Medulla oblongata (tissue), 1 donor: Measurements from ENCODE around the gene TKTL1.
"Not testable (repeated sequence)": the region's sequence is repeated elsewhere in the genome, so short reads cannot be mapped to it uniquely, and the experiment has no call there.

Source experiments
- DNase-seq: peaks from one replicate; pipeline ENCODE4 v3.0.0-alpha.2; 2015; ENCODE audit errors: extremely low spot score

TKTL1 gene

DNA sequence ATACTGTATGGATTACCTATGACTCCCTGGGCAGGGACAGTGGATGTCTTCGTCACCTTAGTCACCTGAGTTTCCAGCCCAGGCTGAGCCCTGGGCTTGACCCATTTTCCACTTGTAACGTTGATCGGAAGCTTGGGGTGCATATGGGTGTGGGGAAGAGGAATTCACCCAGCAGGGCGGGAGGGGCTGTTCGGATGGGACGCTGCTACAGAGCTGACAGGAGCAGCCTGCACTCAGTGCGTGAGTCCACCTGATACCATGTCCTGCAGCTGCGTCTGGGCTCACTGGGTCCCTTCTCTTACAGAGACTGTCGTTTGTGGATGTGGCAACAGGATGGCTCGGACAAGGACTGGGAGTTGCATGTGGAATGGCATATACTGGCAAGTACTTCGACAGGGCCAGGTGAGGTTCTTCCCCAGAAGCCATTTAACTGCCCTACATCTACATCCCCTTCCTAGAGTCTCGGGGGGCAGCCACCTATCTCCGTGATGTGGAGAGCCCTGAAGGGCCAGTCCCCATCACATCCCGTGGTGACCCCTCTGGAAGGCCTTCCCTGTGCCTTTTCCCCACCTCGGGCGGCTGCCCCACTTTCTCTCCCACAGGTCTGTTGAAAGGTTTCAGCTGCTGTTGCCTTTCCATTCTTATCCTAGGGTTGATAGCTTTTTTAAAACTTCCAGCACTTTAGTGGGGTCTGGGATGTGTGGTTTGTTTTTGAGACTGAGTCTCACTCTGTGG is 13.6 kb downstream of the TKTL1 start:
- DNase-seq: no peak

DNA sequence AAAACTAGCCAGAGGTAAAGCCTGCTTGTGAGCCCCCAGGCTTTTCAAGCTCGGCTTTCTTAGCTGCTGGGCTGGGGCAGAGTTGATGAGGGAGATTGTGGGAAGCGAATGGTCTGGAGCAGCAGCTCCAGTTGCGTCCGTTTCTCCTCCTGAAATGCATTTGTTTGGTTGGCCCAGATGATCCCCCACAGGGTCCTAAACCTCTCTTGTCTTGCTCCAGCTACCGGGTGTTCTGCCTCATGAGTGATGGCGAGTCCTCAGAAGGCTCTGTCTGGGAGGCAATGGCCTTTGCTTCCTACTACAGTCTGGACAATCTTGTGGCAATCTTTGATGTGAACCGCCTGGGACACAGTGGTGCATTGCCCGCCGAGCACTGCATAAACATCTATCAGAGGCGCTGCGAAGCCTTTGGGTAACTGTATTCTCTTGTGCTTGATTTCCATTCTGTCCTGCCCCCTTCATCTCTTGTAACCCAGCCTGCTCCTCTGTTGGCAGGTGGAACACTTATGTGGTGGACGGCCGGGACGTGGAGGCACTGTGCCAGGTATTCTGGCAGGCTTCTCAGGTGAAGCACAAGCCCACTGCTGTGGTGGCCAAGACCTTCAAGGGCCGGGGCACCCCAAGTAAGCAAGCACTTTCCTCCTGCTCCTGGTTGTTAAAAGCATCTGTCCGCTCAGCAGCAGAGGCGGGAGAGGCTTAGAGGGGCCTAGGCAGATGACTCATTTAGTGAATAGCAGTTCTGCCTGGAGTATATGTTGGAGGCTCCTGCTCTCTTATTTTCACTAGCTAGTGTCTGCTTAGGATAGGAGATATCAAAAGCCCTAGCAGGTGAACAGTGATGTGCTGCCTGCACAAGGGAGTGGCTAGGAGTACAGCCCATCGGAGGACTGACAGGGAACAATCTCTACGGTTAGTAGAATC is 15.3 kb downstream of the TKTL1 start:
- DNase-seq: no peak

DNA sequence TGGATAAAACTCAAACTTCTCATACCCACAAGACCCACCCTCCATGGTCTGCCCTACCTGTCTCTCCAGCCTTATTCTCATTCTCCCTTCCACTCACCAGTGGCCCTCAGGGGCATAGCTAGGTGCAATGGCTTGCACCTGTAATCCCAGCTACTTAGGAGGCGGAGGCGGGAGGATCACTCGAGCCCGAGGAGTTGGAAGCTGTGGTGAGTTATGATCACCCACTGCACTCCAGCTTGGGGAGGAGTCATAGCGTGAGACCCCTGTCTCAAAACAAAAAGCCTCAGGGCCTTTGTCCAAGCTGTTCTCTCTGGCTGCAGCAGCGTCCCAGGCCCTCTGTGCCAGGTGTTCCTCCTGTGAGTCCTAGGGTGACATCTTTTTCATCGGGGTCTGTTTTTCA is 16.5 kb downstream of the TKTL1 start:
- no peak for DNase-seq

DNA sequence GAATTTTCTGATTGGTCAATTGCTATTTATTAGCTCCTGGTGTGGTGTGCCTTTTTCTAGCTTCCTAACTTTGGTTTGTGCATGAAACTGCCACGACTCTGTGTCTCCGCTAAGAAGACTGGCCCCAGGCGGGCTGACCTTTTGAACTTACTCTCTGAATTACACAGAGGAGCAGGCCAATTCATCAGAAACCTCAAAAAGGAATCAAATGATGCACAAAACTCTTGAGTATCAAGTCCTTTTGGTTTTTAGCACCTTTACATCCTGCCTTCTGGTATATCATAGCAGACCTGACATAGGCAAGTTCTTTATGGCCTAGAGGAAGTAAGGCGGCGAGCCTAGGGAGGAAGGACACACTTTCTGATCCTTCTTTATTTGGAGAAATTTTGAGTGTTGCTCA is 17.6 kb downstream of the TKTL1 start:
- DNase-seq: no peak

DNA sequence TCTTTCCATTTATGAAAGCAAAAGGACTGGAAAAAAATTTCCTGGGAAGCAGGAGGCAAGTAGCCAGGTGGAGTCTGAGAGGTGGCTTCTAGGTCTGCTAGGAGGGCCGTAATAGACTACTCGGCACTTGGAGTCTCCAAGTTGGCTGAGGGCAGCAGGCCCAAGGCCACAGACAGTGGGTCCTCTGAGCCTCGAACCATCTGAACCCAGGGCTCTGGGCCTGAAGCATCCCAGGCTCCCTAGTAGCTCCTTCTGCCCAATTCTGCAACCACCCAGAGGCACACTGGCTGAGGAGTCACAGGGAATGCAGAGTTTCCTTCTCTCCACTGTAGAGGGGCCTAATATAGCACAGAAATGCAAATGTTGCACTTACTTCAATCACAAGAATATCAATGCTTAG is 19.8 kb downstream of the TKTL1 start:
- no peak for DNase-seq

DNA sequence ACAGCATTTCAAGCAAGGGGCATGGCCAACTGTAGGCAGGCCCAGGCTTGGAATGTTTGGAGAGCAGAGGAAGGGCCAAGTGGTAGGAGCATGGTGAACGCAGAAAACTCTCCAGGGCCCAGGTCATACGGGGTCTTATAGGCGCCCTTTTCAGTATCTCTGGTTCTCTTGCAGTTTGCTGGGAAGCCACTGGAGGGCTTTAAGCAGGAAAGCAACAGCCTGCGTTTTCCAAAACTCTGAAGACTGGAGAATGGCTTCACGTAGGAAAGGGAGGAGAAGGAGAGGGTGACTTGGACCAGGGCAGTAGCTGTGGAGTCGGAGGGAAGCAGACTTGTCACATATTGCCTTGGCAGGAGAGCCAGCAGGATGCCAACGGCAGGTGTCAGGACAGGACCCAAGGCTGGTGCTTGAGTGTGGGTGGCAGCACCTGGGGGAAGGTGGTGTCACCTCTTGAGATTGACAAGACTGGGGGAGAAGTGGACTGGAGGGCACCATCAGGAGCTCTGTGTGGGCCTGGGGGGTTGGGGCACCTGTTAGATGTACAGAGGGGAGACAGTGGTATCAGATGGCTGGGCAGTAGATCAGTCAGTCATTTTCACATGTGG is 21.9 kb downstream of the TKTL1 start:
- DNase-seq: no peak

DNA sequence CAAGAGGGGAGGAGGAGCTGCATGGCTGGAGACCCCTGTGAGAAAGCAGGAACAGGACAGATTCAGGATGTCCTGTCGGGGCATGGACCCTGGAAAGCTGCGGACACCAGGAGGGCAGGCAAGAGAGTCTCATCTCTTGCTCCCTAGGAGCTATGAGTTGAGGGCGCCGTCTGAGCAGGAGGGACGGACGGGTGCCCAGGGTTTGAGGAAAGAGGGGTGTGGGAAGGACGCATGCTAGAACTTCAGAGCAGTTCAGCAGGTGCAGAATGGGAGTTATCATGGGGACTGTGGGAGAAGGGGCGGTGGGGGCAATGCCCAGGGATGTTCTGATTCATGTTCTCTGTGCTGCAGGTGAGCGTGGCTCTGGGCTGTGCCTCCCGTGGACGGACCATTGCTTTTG is 24.8 kb downstream of the TKTL1 start:
- DNase-seq: no peak

DNA sequence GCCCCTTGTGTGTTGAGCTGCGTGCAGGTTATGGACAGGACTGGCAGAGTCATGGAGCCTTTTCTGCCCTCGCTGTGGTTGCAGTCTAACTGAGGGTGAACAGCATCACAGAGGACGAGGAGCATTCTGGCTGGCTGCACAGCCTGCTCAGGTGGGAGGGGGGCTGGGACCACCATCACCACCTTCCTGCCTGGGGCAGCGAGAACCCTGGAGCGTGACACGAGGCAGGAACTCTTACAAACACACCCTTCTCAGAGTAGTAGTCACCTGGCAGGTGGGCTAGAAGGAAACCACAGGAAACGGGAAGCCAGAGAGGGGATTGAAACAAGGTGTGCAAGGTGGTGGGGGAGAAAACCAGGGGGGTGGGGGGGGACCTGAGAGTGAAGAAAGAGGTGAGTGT is 25.6 kb downstream of the TKTL1 start:
- DNase-seq: no peak

DNA sequence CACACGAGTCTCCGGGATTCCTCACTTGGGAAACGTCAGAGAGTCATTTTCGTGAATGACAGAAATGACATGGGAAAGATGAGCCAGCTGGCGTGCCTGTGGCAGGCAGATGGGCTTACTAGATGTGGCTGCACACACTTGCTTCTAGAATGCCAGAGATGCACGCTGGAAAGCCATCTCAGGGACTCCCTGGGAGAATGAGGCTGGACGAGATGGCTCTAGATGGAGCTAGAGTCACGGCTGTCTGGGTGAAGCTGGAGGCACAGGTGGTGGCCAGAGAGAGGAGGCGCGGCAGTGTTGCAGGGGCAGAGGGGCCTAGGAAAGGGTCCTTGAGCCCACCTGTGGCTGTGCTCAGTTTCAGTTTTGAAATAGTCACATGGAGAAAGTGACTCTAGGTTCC is 26.0 kb downstream of the TKTL1 start:
- DNase-seq: no peak

DNA sequence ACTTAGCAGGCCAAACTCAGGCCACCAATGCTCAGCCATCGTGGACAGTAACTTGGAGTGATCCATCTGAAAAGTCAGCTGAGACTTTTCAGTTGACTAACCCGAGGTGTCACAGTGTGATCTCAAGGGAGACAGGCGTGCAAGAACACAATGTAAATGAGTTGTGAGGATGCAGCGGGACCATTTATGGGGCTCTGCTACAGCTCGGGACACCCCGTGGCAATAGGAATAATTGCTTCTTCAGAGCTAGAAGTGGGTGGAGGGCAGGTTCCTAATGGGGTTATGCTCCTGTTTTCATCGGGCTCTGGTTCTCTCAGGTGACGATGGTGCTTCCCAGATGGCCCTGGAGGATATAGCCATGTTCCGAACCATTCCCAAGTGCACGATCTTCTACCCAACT is 27.3 kb downstream of the TKTL1 start:
- no peak for DNase-seq

DNA sequence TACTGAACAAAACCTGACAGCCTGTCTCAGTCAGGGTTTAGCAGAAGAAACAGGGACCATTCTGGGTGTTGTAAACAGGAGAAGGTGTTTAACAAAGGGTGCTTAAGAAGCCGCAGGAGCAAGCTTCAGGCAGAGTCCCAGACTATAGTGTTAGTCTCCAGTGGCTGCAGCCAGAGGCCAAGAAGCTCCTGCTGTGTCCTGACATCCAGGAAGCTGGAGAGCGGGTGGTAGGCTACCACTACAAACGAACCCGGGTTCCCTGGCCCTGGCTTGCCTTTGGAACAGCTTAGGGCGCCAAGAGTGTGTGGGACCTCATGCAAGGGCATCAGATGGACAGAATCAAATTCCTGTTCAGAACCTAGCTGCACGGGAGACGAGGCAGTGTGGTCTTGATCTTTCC is 27.9 kb downstream of the TKTL1 start:
- no peak for DNase-seq

DNA sequence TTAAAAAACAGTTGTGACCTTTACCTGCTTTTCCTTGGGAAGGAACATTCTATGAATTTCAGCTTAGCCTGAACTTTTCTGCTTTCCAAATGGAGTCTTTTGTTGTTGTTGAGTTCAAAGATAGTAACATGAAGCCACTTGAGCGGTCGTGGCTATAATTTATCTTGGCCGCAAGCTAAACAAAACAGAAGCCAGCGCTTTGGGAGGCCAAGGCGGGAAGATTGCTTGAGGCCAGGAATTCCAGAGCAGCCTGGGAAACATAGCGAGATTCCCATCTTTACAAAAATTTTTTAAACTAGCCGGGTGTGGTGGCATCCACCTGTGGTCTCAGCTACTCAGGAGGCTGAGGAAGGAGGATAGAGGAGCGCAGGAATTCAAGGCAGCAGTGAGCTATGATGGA is 29.9 kb downstream of the TKTL1 start:
- no peak for DNase-seq

DNA sequence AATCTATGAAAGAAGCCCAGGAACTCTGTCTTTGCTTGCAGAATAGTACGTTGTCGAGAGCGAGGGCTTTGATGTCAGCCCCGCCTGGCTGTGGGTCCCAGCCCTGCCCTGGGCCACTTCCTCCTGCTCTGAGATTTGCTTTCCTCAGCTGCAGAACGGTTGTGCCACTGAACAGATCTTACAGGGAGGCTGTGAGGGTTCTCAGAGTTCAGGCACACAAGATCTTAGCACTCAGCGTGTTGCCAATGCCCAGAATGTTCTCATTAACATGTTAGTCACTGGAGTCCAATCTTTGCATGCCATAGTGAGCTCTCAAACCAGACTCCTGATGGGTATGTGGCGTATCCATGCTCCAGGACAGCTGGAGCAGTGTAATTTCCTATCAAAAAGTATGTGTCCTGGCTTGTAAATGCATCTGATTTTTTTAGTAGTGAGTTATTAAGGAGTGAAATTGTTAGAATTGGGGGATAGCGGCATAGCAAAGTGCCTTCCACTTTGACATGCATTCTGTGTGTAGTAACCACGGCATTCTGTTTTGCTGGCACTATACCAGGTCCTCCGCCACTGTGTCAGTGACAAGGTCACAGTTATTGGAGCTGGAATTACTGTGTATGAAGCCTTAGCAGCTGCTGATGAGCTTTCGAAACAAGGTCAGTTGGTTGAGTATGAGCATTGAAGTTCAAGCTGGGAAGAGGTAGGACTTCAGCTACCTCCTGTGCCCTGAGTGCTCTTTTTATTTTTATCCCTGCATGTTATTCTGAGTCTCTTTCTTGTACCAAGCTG is 31.6 kb downstream of the TKTL1 start:
- DNase-seq: no peak

DNA sequence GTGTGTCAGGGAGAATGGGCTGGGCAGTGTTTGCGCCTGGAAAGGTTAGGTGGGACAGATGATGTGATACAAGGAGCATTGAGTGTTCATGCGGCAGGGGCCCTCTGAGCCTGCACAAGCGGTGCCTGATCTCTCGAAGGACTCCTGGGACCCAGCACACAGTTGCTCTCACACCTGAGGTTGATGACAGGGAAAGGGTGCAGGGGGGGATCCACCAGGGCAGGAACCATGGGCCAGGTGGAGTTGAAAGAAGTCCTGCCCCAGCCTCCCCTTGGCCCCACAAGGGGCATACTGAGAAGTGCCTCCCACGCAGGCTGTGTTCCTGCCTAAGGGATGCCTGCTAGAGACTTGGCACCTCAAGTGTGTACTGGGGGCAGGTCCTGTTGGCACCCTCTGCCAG is 33.1 kb downstream of the TKTL1 start:
- no peak for DNase-seq

DNA sequence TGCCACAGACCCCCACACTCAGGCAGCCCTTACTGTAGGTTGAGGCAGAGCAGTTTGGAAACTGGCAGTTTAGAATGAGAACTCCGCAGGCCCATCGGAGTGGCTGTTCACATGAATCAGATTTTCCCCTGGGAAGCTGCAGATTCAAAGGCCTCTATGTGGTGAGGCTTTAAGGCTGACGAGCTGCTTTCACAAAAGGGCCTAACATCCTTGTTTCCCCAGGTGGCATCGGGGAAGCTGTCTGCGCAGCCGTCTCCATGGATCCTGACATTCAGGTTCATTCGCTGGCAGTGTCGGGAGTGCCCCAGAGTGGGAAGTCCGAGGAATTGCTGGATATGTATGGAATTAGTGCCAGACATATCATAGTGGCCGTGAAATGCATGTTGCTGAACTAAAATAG is 33.7 kb downstream of the TKTL1 start:
- no peak for DNase-seq

DNA sequence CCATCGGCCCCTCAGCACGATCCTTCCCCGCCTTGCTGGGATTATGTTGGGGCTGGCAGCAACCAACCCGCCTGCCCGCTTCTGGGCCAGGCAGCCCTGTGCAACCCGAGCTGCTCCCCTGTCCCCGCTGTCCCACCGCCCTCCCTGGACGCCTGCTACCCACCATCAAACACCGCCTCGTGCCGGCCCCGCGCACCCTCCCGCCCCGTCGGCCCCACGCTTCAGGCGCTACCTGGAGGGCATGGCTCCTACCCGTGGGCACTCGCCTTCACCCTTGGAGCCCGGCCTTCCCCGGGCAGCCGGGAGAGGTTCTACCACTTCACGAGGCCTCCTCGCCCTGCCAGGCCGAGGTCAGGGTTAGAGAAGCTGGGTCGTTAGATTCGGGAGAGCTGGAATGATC is 37.0 kb downstream of the TKTL1 start:
- DNase-seq: no peak

DNA sequence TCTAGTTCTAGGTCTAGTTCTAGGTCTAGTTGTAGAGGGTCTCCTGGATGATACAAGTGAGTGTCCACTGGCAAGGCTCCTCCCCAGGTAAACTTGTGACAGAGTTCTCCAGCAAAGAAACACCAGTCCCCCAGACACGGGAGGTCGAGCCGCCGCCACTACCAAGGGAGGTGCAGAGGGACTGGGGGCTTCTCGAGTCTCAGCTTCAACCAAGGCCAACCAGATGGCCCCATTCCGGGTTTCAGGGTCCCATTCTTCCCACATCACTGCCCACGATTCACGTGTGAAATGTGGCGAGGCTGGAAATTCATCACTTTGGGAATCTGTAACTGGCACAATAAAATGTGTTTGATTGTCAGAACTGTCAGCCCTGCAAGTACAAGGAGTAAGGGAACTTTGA is 37.5 kb downstream of the TKTL1 start:
- DNase-seq: no peak

DNA sequence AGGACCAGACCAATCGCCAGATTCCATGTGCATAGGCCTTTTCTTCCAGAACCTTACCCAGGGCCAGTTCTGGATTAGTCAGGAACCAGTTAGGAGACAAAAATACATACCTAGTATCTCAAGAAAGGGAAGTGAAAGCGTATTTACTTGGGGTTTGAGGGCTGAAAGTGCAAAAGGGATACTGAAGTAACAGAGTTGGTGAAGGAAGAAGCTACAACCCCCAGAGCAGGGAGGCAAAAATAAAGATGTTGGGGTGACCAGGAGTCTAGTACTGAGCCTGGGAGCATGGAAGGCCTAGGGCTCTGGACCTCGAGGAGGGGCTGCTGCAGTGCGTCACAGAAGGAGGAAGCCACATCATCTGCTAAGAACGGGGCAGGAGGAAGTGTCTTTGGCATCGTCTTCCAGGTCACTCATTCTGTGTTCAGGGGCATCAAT is 38.3 kb downstream of the TKTL1 start:
- DNase-seq: peak; percentile 28

DNA sequence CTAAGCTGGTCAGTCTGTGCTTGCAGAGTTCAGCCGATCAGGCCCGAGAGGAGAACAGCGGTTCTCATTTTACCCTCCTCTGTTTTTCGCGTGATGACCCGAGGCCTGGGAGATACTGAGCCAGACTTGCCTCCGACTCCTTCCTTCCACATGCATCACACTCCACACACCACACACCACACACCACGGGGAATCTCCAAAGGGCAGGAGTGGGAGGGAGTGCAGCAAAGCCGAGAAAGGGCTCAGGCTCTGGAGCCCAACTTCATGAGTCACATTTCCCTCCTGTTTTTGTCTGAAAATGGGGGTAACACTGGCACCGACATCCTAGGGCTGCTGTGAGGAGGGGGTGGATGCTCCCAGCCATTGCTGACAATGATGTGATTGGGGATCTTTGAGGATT is 38.9 kb downstream of the TKTL1 start:
- DNase-seq: no peak

DNA sequence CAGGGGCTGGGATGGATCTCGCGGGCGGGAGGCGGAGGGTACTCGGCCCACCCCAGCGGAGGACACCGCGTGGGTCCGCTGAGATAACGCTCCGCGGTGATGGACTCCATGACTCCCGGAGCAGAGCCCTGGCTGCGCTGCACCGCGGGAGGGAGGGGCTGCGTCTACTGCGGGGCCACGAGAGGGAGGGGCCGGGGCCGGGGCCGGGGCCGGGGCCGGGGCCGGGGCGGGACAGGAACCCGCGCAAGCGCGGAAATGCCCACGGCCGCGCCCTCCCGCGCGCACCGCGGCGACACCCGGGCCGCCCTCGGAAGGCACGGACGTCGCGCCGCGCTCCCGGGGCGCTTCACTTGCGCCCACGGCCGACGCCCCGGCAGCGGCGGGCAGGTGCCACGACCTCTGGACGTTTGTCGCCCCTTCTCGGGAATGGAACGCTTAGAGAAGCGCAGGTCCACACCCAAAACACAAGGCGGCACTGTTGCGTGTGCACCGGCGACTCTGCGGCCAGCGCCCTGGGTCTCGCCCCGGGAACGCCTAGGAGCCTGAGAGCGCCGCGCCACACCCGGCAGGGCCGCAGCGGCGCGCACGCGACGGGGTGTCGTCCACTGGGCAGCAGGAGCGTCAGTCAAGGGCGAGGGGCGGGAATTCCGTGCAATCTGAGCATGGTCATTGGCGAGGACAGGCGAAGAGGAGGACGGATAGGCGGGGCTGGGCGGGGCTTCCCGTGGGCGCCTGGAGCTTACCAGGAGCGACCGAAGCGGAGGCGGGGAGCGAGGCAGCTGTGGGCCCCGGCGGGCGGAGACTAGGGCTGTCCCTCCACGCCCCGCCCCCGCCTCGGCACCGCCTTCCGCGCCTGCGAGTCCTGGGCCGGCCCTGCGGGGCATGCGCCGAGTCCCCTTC is 46.1 kb downstream of the TKTL1 start:
- DNase-seq: not testable (repeated sequence)

DNA sequence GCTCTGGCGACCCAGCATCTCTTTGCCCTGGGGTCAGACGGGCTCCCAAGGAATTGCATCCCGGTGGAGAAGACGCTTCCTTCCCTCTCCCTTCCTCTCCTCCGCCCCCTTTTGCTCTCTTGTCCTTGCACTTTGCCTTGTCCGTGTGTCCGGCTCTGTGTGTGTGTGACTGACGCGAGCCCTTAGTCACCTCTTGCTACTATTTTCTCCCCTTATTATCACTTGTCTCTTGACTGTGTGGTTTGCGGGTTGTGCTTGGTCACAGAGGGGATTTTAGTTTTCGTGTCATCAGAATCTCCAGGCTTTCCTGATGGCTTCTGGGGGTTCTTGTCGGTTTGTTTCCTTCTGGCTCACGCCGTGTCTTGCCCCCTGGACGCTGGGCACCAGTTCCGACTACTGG is 47.5 kb downstream of the TKTL1 start:
- not testable (repeated sequence) for DNase-seq
